T-helper 17 cell (primary cell): Measurements from ENCODE around the gene EIF3L. TPM values are rescaled to one million over a fixed set of nuclear protein-coding genes. Genes with fewer than 3 reads are reported as not detected.

Experiments used
- ATAC-seq: fragments of 150-1000 bp; cut with Tn5 transposase; 2 replicates; pipeline ENCODE4 v1.10.0; 2021; ENCODE audit warnings: mild to moderate bottlenecking, moderate library complexity
- DNase-seq, 3 donors: peaks; one replicate each; pipeline versions ENCODE4 v3.0.0 to v3.0.0-alpha.2; 2020 to 2021
- H3K9me3 ChIP-seq: one replicate; pipeline ENCODE4 v1.7.0; 2013; ENCODE audit warnings: low read length, mild to moderate bottlenecking; ENCODE audit not compliant: control insufficient read depth, poor library complexity, severe bottlenecking
- H3K27ac Mint-ChIP-seq: one replicate; pipeline ENCODE4 v1.8.0; 2022; ENCODE audit warnings: mild to moderate bottlenecking, moderate library complexity, mixed read lengths
- H3K27me3 Mint-ChIP-seq: one replicate; pipeline ENCODE4 v1.8.0; 2022; ENCODE audit warnings: mixed read lengths
- H3K36me3 Mint-ChIP-seq: one replicate; pipeline ENCODE4 v1.8.0; 2022; ENCODE audit warnings: low read depth, mixed read lengths
- H3K4me1 Mint-ChIP-seq: one replicate; pipeline ENCODE4 v1.8.0; 2022; ENCODE audit warnings: mild to moderate bottlenecking, mixed read lengths
- H3K4me3 Mint-ChIP-seq: one replicate; pipeline ENCODE4 v1.8.0; 2022; ENCODE audit warnings: mild to moderate bottlenecking, moderate library complexity, mixed read lengths
- total RNA-seq, 4 donors: library from RNA in 2 of 4; stranded (reverse) in 2 of 4; gene quantifications; one replicate each; pipeline ENCODE4 v1.2.3 and lab custom pipeline; 2022 to 2026

Gene EIF3L
- total RNA-seq, 2 donors from 2014 or later, result 517 to 546 TPM

DNA sequence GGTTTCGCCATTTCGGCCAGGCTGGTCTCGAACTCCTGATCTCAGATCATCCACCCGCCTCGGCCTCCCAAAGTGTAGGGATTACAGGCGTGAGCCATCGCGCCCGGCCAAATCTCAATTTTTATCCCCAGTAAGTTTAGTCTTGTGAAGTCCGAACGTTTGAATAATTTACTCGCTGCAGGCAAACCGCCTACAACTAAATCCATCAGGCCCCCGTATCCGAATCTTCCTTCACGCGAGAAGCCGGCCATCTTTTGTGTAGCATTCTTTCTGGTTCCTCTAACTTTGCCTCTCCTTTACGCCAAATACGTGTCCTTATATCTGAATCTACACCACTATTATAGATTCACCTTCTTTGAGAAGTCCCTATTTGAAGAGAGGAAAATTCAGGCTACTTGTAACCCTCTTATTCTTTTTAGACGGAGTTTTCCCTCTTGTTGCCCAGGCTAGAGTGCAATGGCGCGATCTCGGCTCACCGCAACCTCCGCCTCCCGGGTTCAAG lies 581 bp upstream of the EIF3L start:
- ATAC-seq (no peak), DNase-seq (no peak)
- Mint-ChIP-seq H3K4me3 (peak overlapping the region; percentile 97), H3K36me3 (peaks cover 5% of the 10 kb centered on the region), H3K4me1 (peaks cover 27% of the 10 kb centered on the region), H3K27me3 (no peaks in the 10 kb centered on the region), H3K27ac (peak overlapping the region; percentile 99)
- no peaks in the 10 kb centered on the region for H3K9me3 ChIP-seq

GRCh38 chr22:37850801-37851200 lies 1.6 kb downstream of the EIF3L start:
- H3K27ac Mint-ChIP-seq, result no peak overlapping the region
- H3K36me3 Mint-ChIP-seq, result peaks cover 9% of the 10 kb centered on the region
- H3K27me3 Mint-ChIP-seq, result no peaks in the 10 kb centered on the region
- no peaks in the 10 kb centered on the region for H3K9me3 ChIP-seq
- ATAC-seq (no peak), DNase-seq (no peak)
- peaks cover 37% of the 10 kb centered on the region for H3K4me1 Mint-ChIP-seq
- H3K4me3 Mint-ChIP-seq, result peak overlapping the region; percentile 52

DNA sequence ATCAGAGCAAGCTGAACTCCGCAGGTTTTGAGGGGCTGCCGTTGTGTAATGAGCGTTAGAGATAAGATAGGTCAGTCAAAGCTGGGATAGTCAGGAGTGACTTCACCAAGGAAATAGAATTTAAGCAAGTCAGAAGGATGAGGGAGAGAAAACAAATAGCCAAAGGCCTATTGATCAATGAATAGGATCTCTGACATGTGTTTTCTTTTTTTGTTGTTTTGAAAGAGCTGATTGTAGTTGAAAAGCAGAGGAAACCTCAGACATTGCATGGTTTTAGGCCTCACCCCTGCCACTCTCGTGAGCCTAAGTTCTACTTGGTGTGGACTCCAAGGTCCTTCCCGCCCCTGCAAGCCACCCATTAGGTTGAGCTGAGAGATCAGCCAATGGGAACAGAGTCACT lies 3.2 kb downstream of the EIF3L start:
- no peaks in the 10 kb centered on the region for H3K27me3 Mint-ChIP-seq
- peak overlapping the region; percentile 19 for H3K4me3 Mint-ChIP-seq
- DNase-seq (no peak), ATAC-seq (no peak)
- H3K27ac Mint-ChIP-seq, result no peak overlapping the region
- no peaks in the 10 kb centered on the region for H3K9me3 ChIP-seq
- peaks cover 9% of the 10 kb centered on the region for H3K36me3 Mint-ChIP-seq
- H3K4me1 Mint-ChIP-seq, result peaks cover 37% of the 10 kb centered on the region

- H3K9me3 ChIP-seq, result no peaks in the 10 kb centered on the region
- no peaks in the 10 kb centered on the region for H3K27me3 Mint-ChIP-seq
- H3K4me3 Mint-ChIP-seq, result no peak overlapping the region
- H3K4me1 Mint-ChIP-seq, result peaks cover 25% of the 10 kb centered on the region
- ATAC-seq (no peak), DNase-seq (no peak)
- no peak overlapping the region for H3K27ac Mint-ChIP-seq
- peaks cover 4% of the 10 kb centered on the region for H3K36me3 Mint-ChIP-seq
These were observed 5.7 kb downstream of the EIF3L start for GRCh38 chr22:37854946-37855345.

- peaks cover 24% of the 10 kb centered on the region for H3K4me1 Mint-ChIP-seq
- H3K9me3 ChIP-seq, result no peaks in the 10 kb centered on the region
- H3K27ac Mint-ChIP-seq, result no peak overlapping the region
- DNase-seq, result no peak
- H3K4me3 Mint-ChIP-seq, result peak overlapping the region; percentile 21
- ATAC-seq, result no peak
- no peaks in the 10 kb centered on the region for H3K27me3 Mint-ChIP-seq
- H3K36me3 Mint-ChIP-seq, result peaks cover 4% of the 10 kb centered on the region
These were observed 6.2 kb downstream of the EIF3L start for GRCh38 chr22:37855462-37855861.

- Mint-ChIP-seq H3K4me3 (no peak overlapping the region), H3K27me3 (no peaks in the 10 kb centered on the region), H3K27ac (no peak overlapping the region), H3K36me3 (peaks cover 3% of the 10 kb centered on the region), H3K4me1 (peaks cover 10% of the 10 kb centered on the region)
- ATAC-seq (no peak), DNase-seq (no peak)
- H3K9me3 ChIP-seq, result no peaks in the 10 kb centered on the region
These were observed 11.7 kb downstream of the EIF3L start for GRCh38 chr22:37860796-37861421.

DNA sequence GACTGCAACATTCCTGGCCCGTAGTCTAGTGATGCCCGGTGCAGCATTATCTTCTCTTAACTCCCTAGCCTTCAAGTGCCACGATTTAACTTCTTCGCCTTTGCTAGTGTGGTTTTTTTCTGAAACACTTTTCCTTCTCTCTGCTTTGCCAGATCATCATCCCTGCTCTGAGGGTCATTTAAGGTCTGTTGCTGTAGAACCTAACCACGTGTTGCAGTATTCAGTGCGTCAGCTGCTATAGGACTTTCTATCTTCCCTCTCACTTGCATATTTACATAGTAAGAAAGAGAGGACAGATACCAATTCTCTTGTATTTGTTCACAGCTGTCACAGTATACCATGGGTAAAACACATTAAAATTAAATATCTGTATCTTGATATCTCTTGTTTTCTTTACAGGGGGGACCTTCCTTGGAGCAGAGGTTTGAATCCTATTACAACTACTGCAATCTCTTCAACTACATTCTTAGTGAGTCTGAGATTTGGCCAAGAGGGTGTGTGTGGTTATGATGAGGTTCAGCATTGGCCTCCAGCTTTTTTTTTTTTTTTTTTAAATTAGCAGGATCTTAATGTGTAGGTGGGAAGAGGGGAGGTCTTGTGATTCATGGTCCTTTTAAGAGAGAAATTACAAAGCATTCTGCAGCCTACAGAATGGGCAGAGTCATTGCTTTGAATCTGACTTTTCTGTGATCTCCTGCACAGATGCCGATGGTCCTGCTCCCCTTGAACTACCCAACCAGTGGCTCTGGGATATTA lies 13.5 kb downstream of the EIF3L start:
- no peaks in the 10 kb centered on the region for H3K27me3 Mint-ChIP-seq
- no peak overlapping the region for H3K27ac Mint-ChIP-seq
- DNase-seq (no peak), ATAC-seq (peak; percentile 18)
- peaks cover 3% of the 10 kb centered on the region for H3K36me3 Mint-ChIP-seq
- peaks cover 10% of the 10 kb centered on the region for H3K4me1 Mint-ChIP-seq
- no peaks in the 10 kb centered on the region for H3K9me3 ChIP-seq
- H3K4me3 Mint-ChIP-seq, result peak overlapping the region; percentile 21

GRCh38 chr22:37865510-37865909 lies 16.3 kb downstream of the EIF3L start:
- ATAC-seq (no peak), DNase-seq (no peak)
- no peaks in the 10 kb centered on the region for H3K9me3 ChIP-seq
- Mint-ChIP-seq H3K4me1 (peaks cover 9% of the 10 kb centered on the region), H3K27ac (no peak overlapping the region), H3K36me3 (peaks cover 3% of the 10 kb centered on the region), H3K4me3 (no peak overlapping the region), H3K27me3 (no peaks in the 10 kb centered on the region)

- DNase-seq (no peak), ATAC-seq (no peak)
- Mint-ChIP-seq H3K4me3 (no peak overlapping the region), H3K36me3 (no peaks in the 10 kb centered on the region), H3K4me1 (no peaks in the 10 kb centered on the region), H3K27ac (no peak overlapping the region), H3K27me3 (no peaks in the 10 kb centered on the region)
- H3K9me3 ChIP-seq, result no peaks in the 10 kb centered on the region
These were observed 21.1 kb downstream of the EIF3L start for GRCh38 chr22:37870273-37870672.

- Mint-ChIP-seq H3K36me3 (peaks cover 8% of the 10 kb centered on the region), H3K4me1 (peaks cover 10% of the 10 kb centered on the region), H3K27me3 (no peaks in the 10 kb centered on the region), H3K4me3 (no peak overlapping the region), H3K27ac (peak overlapping the region; percentile 41)
- DNase-seq (no peak), ATAC-seq (no peak)
- no peaks in the 10 kb centered on the region for H3K9me3 ChIP-seq
These were observed 31.6 kb downstream of the EIF3L start for GRCh38 chr22:37880668-37881440.

DNA sequence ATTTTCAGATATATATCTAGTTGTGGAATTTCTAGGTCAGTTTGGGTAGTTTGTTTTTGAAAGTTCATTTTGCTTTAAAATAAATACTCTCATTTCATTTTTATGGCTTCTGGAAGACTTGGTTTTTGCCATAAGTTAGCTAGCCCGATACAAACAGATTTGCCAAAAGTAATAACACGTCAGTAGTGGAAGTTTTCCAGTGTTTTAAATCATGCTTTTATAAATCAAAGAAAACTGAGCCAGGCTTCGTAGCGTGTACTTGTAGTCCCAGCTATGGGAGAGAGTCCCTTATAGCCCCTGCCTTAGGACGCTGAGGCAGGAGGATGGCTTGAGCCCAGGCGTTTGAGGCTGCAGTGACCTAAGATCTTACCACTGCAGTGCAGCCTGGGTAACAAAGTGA lies 35.2 kb downstream of the EIF3L start:
- H3K27me3 Mint-ChIP-seq, result no peaks in the 10 kb centered on the region
- no peak overlapping the region for H3K4me3 Mint-ChIP-seq
- H3K9me3 ChIP-seq, result no peaks in the 10 kb centered on the region
- H3K4me1 Mint-ChIP-seq, result peaks cover 6% of the 10 kb centered on the region
- peaks cover 3% of the 10 kb centered on the region for H3K36me3 Mint-ChIP-seq
- H3K27ac Mint-ChIP-seq, result peak overlapping the region; percentile 19
- ATAC-seq (no peak), DNase-seq (no peak)

GRCh38 chr22:37887584-37888378 lies 38.6 kb downstream of the EIF3L start:
- Mint-ChIP-seq H3K27ac (peak overlapping the region; percentile 68), H3K36me3 (peaks cover 9% of the 10 kb centered on the region)
- no peak for ATAC-seq

DNA sequence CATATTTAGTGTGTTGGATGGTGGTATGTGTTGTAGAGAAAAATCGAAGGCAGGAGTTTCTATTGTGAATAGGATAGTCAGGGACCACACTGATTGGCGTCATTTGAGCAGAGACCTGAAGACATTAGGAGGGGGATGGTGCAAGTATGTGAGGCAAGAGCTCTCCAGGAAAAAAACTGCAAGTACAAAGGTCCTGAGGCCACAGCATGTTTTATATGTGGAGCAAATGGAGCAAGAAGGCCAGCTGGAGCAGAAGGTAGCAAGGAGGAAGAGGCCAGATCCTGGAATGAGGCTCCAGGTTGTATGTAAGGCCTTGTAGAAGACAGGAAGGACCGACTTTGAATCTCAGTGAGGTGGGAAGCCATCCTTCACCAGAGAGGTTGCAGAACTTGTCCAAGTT lies 42.7 kb downstream of the EIF3L start:
- Mint-ChIP-seq H3K4me1 (peaks cover 12% of the 10 kb centered on the region), H3K36me3 (peaks cover 9% of the 10 kb centered on the region), H3K4me3 (no peak overlapping the region), H3K27ac (no peak overlapping the region), H3K27me3 (no peaks in the 10 kb centered on the region)
- ATAC-seq (no peak), DNase-seq (no peak)
- no peaks in the 10 kb centered on the region for H3K9me3 ChIP-seq

More at GRCh38 chr22:37887584-37888378, 38.6 kb downstream of the EIF3L start:
- no peak overlapping the region for H3K4me3 Mint-ChIP-seq
- peaks cover 6% of the 10 kb centered on the region for H3K4me1 Mint-ChIP-seq
- H3K27me3 Mint-ChIP-seq, result no peaks in the 10 kb centered on the region
- no peak for DNase-seq
- no peaks in the 10 kb centered on the region for H3K9me3 ChIP-seq
